ENCODE measurements around the gene LYZL2. TPM values are rescaled to one million over a fixed set of nuclear protein-coding genes. Genes with fewer than 3 reads are reported as not detected.
A peak's percentile ranks its signal among the peaks of the same experiment; 100 is the strongest.

LYZL2 gene
- total and polyA plus RNA-seq, 9 of the 15 experiments (the other 6 are each of a cell fraction or from before 2014, with no cell fraction given): not detected

DNA sequence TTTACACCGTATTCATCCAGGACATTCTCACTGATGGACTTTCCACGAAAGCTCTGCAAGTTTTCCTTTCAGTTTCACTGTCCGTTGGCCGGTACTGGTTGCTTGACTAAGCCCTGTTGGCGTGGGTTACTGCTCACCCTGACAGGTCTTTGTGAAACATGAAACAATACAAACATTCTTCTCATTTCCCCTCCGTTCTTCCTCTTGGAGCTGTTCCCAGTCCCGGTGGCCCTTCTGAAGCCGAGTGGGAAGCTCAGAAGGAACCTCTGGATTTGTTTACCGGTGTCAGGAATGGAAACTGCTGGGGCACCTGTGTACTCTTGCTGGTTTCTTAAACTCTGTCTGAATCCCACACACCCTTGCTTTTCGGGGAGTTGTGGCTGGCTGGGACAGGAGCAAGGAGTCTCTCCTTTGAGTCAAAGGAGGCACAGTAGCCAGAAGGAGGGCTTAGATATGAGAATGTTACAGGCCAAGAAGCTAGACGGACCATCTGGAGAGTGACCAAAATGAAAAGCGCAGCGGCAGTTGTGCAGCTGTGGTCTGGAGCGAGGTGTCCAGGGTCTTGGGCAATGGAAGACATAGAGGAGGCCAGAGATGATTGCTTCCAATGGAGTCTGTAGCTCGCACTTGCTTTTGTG lies 45.7 kb downstream of the LYZL2 start (continued):
- TF ChIP-seq ZNF609 (CRISPR knock-in tag; IDR thresholded peaks at IDR 0.05; ENCODE audit: borderline replicate concordance) (no peak), NFATC3 (IDR thresholded peaks at IDR 0.05) (no peak), ADNP (tag; IDR thresholded peaks at IDR 0.05) (no peak), CBX1 (IDR thresholded peaks at IDR 0.05; ENCODE audit: low read depth) (no peak), ZNF12 (CRISPR knock-in tag; IDR thresholded peaks at IDR 0.05) (no peak), ATF1 (CRISPR knock-in tag; IDR thresholded peaks at IDR 0.05) (no peak), ATF1 (tag; IDR thresholded peaks at IDR 0.05) (no peak), TCF7L2 (IDR thresholded peaks at IDR 0.05; ENCODE audit: low read depth, low read length) (no peak), TFAP4 (CRISPR knock-in tag; IDR thresholded peaks at IDR 0.05; ENCODE audit: borderline replicate concordance) (peak; percentile 20; the same call in 1 of the 2 replicates), CXXC5 (CRISPR knock-in tag; IDR thresholded peaks at IDR 0.05) (peak; percentile 30; the same call in 1 of the 2 replicates), FOXJ2 (tag; IDR thresholded peaks at IDR 0.05) (0 out of 2 replicates have a peak, but pooled peaks have one; percentile 54), MEIS2 (IDR thresholded peaks at IDR 0.05; ENCODE audit: partially characterized antibody) (peak; percentile 15), GATAD2A (IDR thresholded peaks at IDR 0.05) (no peak)
- TF ChIP-seq, protein P1, sequence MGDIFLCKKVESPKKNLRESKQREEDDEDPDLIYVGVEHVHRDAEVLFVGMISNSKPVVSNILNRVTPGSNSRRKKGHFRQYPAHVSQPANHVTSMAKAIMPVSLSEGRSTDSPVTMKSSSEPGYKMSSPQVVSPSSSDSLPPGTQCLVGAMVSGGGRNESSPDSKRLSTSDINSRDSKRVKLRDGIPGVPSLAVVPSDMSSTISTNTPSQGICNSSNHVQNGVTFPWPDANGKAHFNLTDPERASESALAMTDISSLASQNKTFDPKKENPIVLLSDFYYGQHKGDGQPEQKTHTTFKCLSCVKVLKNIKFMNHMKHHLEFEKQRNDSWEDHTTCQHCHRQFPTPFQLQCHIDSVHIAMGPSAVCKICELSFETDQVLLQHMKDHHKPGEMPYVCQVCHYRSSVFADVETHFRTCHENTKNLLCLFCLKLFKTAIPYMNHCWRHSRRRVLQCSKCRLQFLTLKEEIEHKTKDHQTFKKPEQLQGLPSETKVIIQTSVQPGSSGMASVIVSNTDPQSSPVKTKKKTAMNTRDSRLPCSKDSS (IDR thresholded peaks at IDR 0.05; ENCODE audit: low read depth, partially characterized antibody): no peak
- TF ChIP-seq, protein P2, sequence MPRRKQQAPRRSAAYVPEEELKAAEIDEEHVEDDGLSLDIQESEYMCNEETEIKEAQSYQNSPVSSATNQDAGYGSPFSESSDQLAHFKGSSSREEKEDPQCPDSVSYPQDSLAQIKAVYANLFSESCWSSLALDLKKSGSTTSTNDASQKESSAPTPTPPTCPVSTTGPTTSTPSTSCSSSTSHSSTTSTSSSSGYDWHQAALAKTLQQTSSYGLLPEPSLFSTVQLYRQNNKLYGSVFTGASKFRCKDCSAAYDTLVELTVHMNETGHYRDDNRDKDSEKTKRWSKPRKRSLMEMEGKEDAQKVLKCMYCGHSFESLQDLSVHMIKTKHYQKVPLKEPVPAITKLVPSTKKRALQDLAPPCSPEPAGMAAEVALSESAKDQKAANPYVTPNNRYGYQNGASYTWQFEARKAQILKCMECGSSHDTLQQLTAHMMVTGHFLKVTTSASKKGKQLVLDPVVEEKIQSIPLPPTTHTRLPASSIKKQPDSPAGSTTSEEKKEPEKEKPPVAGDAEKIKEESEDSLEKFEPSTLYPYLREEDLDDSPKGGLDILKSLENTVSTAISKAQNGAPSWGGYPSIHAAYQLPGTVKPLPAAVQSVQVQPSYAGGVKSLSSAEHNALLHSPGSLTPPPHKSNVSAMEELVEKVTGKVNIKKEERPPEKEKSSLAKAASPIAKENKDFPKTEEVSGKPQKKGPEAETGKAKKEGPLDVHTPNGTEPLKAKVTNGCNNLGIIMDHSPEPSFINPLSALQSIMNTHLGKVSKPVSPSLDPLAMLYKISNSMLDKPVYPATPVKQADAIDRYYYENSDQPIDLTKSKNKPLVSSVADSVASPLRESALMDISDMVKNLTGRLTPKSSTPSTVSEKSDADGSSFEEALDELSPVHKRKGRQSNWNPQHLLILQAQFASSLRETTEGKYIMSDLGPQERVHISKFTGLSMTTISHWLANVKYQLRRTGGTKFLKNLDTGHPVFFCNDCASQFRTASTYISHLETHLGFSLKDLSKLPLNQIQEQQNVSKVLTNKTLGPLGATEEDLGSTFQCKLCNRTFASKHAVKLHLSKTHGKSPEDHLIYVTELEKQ (CRISPR knock-in tag; IDR thresholded peaks at IDR 0.05): no peak
- TF ChIP-seq, protein P3, sequence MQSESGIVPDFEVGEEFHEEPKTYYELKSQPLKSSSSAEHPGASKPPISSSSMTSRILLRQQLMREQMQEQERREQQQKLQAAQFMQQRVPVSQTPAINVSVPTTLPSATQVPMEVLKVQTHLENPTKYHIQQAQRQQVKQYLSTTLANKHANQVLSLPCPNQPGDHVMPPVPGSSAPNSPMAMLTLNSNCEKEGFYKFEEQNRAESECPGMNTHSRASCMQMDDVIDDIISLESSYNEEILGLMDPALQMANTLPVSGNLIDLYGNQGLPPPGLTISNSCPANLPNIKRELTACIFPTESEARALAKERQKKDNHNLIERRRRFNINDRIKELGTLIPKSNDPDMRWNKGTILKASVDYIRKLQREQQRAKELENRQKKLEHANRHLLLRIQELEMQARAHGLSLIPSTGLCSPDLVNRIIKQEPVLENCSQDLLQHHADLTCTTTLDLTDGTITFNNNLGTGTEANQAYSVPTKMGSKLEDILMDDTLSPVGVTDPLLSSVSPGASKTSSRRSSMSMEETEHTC (IDR thresholded peaks at IDR 0.05): no peak
